B cell (primary cell): ENCODE results near the gene ZSWIM4. TPM values are rescaled to one million over a fixed set of nuclear protein-coding genes. Genes with fewer than 3 reads are reported as not detected.

Experiments used
- ATAC-seq: fragments of 200-7000 bp; cut with Tn5 transposase; one replicate; pipeline ENCODE4 v1.10.0; 2021; ENCODE audit warnings: low read depth, mild to moderate bottlenecking, moderate number of reproducible peaks, moderate library complexity
- CTCF ChIA-PET: fragments of 350-600 bp; sonication (Branson Sonifier 250); formaldehyde crosslinking; loops from one replicate; lab custom pipeline; 2021; ENCODE audit warnings: antibody characterized with exemption, inconsistent platforms; lab: Charles Lee
- POLR2A ChIA-PET: fragments of 350-600 bp; sonication (Branson Sonifier 250); formaldehyde crosslinking; loops from one replicate; lab custom pipeline; 2021; ENCODE audit warnings: antibody characterized with exemption; lab: Charles Lee
- DNase-seq: peaks from one replicate; pipeline ENCODE4 v3.0.0; 2013
- H2AFZ ChIP-seq: 2 replicates; pipeline ENCODE4 v1.6.1; 2012; ENCODE audit warnings: mild to moderate bottlenecking, low read depth, low read length; ENCODE audit not compliant: insufficient read depth, poor library complexity, severe bottlenecking
- H3K27ac ChIP-seq, 2 donors: 1 replicate in 1 of 2; 2 replicates in 1 of 2; pipeline ENCODE4 v1.5.1; 2012 to 2013; ENCODE audit warnings: low read length in 2 of 2, mild to moderate bottlenecking in 2 of 2, moderate library complexity in 1 of 2
- H3K27me3 ChIP-seq, 4 experiments: fragments of 200-600 bp in 1 of 4; sonication (generic) in 1 of 4; replicated peaks in 1 of 4; 1 replicate in 2 of 4; 2 replicates in 2 of 4; pipeline versions ENCODE4 v1.6.1 to v1.7.0; 2013 to 2016; ENCODE audit warnings: low read length in 3 of 4, mild to moderate bottlenecking in 2 of 4, mixed read lengths in 1 of 4, moderate library complexity in 1 of 4; ENCODE audit not compliant: insufficient read depth in 4 of 4, control insufficient read depth in 3 of 4; ENCODE audit errors: control extremely low read depth in 1 of 4
- H3K36me3 ChIP-seq, 2 experiments: replicated peaks in 1 of 2; 1 replicate in 1 of 2; 2 replicates in 1 of 2; pipeline versions ENCODE4 v1.6.1 to v1.7.1; 2013; ENCODE audit warnings: low read length in 1 of 2; ENCODE audit not compliant: insufficient read depth in 2 of 2, control insufficient read depth in 1 of 2; ENCODE audit errors: control extremely low read depth in 1 of 2, extremely low read depth in 1 of 2
- H3K4me1 ChIP-seq, 2 donors: fragments of 200-600 bp in 1 of 2; sonication (generic) in 1 of 2; 1 replicate in 1 of 2; 2 replicates in 1 of 2; pipeline versions ENCODE4 v1.5.1 to v1.6.1; 2013 to 2017; ENCODE audit warnings: low read length in 2 of 2; ENCODE audit not compliant: control insufficient read depth in 2 of 2, insufficient read depth in 2 of 2
- H3K4me2 ChIP-seq: replicated peaks from 2 replicates; pipeline ENCODE3; 2012; ENCODE audit warnings: mild to moderate bottlenecking, low read depth, low read length; ENCODE audit not compliant: poor library complexity, severe bottlenecking
- H3K4me3 ChIP-seq, 5 experiments: fragments of 200-600 bp in 1 of 5; sonication (generic) in 1 of 5; 1 replicate in 3 of 5; 2 replicates in 2 of 5; pipeline versions ENCODE4 v1.5.1 to v1.7.0; 2011 to 2016; ENCODE audit warnings: low read length in 4 of 5, mild to moderate bottlenecking in 4 of 5, low read depth in 2 of 5, control low read depth in 1 of 5, moderate library complexity in 1 of 5; ENCODE audit not compliant: insufficient read depth in 1 of 5; ENCODE audit errors: control extremely low read depth in 1 of 5, extremely low read depth in 1 of 5
- H3K79me2 ChIP-seq: fragments of 200-600 bp; sonication (generic); one replicate; pipeline ENCODE4 v1.6.0; 2016; ENCODE audit warnings: low read length; ENCODE audit not compliant: control insufficient read depth, insufficient read depth
- H3K9ac ChIP-seq: fragments of 200-600 bp; sonication (generic); 2 replicates; pipeline ENCODE4 v1.6.1; 2017; ENCODE audit warnings: mild to moderate bottlenecking, low read length, moderate library complexity
- H3K9me3 ChIP-seq, 3 donors: one replicate each; pipeline versions ENCODE4 v1.6.1 to v1.7.1; 2013; ENCODE audit warnings: low read length in 2 of 3; ENCODE audit not compliant: control insufficient read depth in 2 of 3, insufficient read depth in 1 of 3; ENCODE audit errors: control extremely low read depth in 1 of 3
- H4K20me1 ChIP-seq: 2 replicates; pipeline ENCODE4 v1.6.0; 2012; ENCODE audit warnings: mild to moderate bottlenecking, low read length; ENCODE audit not compliant: insufficient read depth, control insufficient read depth, poor library complexity, severe bottlenecking
- H3K27ac Mint-ChIP-seq: one replicate; pipeline ENCODE4 v1.8.0; 2021; ENCODE audit warnings: mixed read lengths
- H3K27me3 Mint-ChIP-seq: one replicate; pipeline ENCODE4 v1.8.0; 2021; ENCODE audit warnings: mixed read lengths
- H3K4me1 Mint-ChIP-seq: one replicate; pipeline ENCODE4 v1.8.0; 2021; ENCODE audit warnings: mixed read lengths
- H3K4me3 Mint-ChIP-seq: one replicate; pipeline ENCODE4 v1.8.0; 2021; ENCODE audit warnings: mixed read lengths
- H3K9me3 Mint-ChIP-seq: one replicate; pipeline ENCODE4 v1.8.0; 2022; ENCODE audit warnings: mixed read lengths; ENCODE audit not compliant: insufficient read depth
- CTCF ChIP-seq: fragments of 200-600 bp; IDR thresholded peaks from one replicate; pipeline ENCODE4 v1.8.0; 2022; ENCODE audit warnings: antibody characterized with exemption, mild to moderate bottlenecking
- EZH2 ChIP-seq: IDR thresholded peaks from 2 replicates; pipeline ENCODE4 v1.6.1; 2012; ENCODE audit warnings: borderline replicate concordance, low read depth, mild to moderate bottlenecking, moderate library complexity, low read length; ENCODE audit not compliant: insufficient read depth, poor library complexity, severe bottlenecking
- WGBS: methylation state at CpG from one replicate; pipeline ENCODE4 v1.1.5; 2013; ENCODE audit warnings: missing lambda C conversion rate; ENCODE audit not compliant: insufficient coverage; 5-methylcytosine and 5-hydroxymethylcytosine counted together
- intact Hi-C: fragments of 100-400 bp; cut with micrococcal nuclease; formaldehyde crosslinking; loops from one replicate; pipeline ENCODE4 v1.10.0; 2022
- polyA plus RNA-seq: library from polyadenylated mRNA; depleted of rRNA; stranded (reverse); fragments of >200 nt; gene quantifications from 2 replicates; pipeline ENCODE4 v1.2.3, GENCODE V29; 2012
- total RNA-seq, 2 donors: library from RNA; stranded (reverse); fragments of 120-200 nt in 1 of 2; gene quantifications; 1 replicate in 1 of 2; 2 replicates in 1 of 2; pipeline versions ENCODE4 v1.2.3 to v1.2.4, GENCODE V29; 2013 to 2022

Gene ZSWIM4
- total and polyA plus RNA-seq, 2 donors (not counting 1 experiment from before 2014, with no cell fraction given), result 2.6 to 10.6 TPM

- intact Hi-C loops, result no loop called here
- Mint-ChIP-seq H3K4me3 (no peak overlapping the region), H3K27me3 (no peaks in the 10 kb centered on the region), H3K4me1 (peaks cover 27% of the 10 kb centered on the region), H3K9me3 (no peaks in the 10 kb centered on the region), H3K27ac (peak overlapping the region; percentile 37)
- peaks cover 12 to 24% of the 10 kb centered on the region in 2 donors for H3K4me1 ChIP-seq
- peaks cover 4% of the 10 kb centered on the region for H4K20me1 ChIP-seq
- no peak overlapping the region for H3K4me2 ChIP-seq
- CTCF ChIA-PET, result interaction anchor here (0.8 to 9.6 kb wide), 2 partner anchors 69 to 80 kb away, joined by 3 to 250 read pairs; no protein-coding TSS in a partner anchor
- no peaks in the 10 kb centered on the region for H3K27me3 ChIP-seq
- no peak for ATAC-seq
- H3K27ac ChIP-seq, result no peak overlapping the region
- peaks cover 0 to 21% of the 10 kb centered on the region in 2 experiments for H3K36me3 ChIP-seq
- H3K79me2 ChIP-seq, result peaks cover 13% of the 10 kb centered on the region
- no peaks in the 10 kb centered on the region for H3K9me3 ChIP-seq
- no peak for DNase-seq
- WGBS, result 49% methylated on average over 4 of the region's 5 CpGs
- POLR2A ChIA-PET, result no interaction called here
- no peak overlapping the region for H3K9ac ChIP-seq
- no peak overlapping the region for H2AFZ ChIP-seq
- TF ChIP-seq EZH2 (no peak), CTCF (no peak)
- H3K4me3 ChIP-seq, result no peak overlapping the region
Measured at GRCh38 chr19:13781547-13781946, 13.7 kb upstream of the ZSWIM4 start.

- Histone ChIP-seq H4K20me1 (no peaks in the 10 kb centered on the region), H3K27ac (no peak overlapping the region), H3K9me3 (no peaks in the 10 kb centered on the region), H3K9ac (no peak overlapping the region), H2AFZ (no peak overlapping the region), H3K4me1 (peaks cover 17 to 30% of the 10 kb centered on the region in 2 donors), H3K4me2 (no peak overlapping the region), H3K79me2 (peaks cover 4% of the 10 kb centered on the region), H3K36me3 (peaks cover 0 to 20% of the 10 kb centered on the region in 2 experiments), H3K4me3 (no peak overlapping the region), H3K27me3 (no peaks in the 10 kb centered on the region)
- Mint-ChIP-seq H3K4me3 (no peak overlapping the region), H3K27ac (peak overlapping the region; percentile 77), H3K4me1 (peaks cover 25% of the 10 kb centered on the region), H3K9me3 (no peaks in the 10 kb centered on the region), H3K27me3 (no peaks in the 10 kb centered on the region)
- DNase-seq (no peak), ATAC-seq (no peak)
- ChIA-PET POLR2A (interaction anchor here (2.3 kb wide), 1 partner anchor 8 kb away, joined by 8 read pairs; the partner anchor contains the start of gene C19orf53), CTCF (interaction anchor here (1.1 to 9.6 kb wide), 3 partner anchors 15 to 185 kb away, joined by 3 to 250 read pairs (median 4); no protein-coding TSS in a partner anchor)
- no peak for TF ChIP-seq CTCF
- TF ChIP-seq EZH2, result no peak
- WGBS, result 100% methylated on average over 4 of the region's 8 CpGs
- intact Hi-C loops, result no loop called here
Measured at GRCh38 chr19:13782537-13782936, 12.7 kb upstream of the ZSWIM4 start.
